ENCODE measurements around the gene PRKAG3. TPM values are rescaled to one million over a fixed set of nuclear protein-coding genes. Genes with fewer than 3 reads are reported as not detected.

PRKAG3 gene
- total RNA-seq, 2 experiments from 2014 or later, result not detected

DNA sequence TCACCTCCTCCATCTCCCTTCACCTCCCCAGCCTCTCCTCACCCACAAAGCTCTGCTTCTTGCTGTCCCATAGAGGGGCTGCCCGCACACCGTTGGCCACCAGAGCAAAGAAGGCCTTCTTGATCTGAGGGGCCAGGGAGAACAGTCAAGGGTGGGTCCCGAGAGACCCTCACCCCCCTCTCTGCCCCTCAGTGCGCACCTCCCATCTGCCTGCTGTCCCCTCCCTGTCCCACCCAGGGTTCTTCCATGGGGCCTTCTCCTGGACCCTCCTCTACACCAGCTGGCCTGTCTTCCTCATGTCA, 3.2 kb downstream of the PRKAG3 start:
- Mint-ChIP-seq H3K36me3 (ENCODE audit: low read depth) (no peaks in the 10 kb centered on the region), H3K27me3 (peaks cover 11% of the 10 kb centered on the region), H3K27ac (no peak overlapping the region), H3K4me3 (no peak overlapping the region), H3K9me3 (no peaks in the 10 kb centered on the region), H3K4me1 (no peaks in the 10 kb centered on the region)
- no peak for DNase-seq
- CTCF ChIA-PET, result interaction anchor here (1.3 kb wide), 1 partner anchor 19 kb away, joined by 5 read pairs; no protein-coding TSS in a partner anchor
- POLR2A ChIA-PET, result no interaction called here

DNA sequence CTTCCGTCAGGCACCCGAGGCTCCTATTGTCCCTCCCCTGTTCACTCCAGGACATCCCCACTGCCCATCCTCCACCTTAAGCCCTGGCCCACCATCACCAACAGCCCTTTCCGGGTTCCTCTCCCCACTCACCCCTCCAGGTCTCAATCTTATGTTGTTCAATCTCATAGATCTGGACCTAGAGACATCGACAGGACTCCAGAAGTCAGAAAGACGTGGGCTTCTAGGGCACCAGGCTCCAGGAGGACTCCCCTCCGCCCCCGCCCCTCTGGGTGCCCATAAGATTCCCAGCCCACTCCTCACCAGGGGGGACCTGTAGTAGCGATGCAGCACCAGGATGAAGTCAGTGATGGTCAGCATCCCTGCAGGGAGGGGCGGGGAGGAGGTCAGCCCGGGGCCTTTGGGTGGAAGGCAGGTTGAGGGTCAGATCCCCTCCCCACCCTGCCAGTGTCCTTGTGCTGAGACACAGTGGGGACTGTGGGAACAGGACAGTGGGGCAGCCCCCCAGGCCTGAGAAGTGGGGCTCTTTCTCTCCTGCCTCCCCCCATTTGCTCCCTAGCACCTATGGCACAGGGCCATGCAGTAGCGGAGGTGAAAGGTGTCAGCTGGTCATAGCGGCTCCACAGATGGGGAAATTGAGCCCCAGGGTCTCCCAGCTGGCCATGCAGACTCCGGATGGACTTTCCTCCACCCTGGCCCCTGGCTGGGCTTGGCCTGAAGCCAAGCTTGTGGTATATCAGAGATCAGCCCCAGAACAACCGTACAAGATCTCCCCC, 3.7 kb downstream of the PRKAG3 start:
- ChIA-PET CTCF (no interaction called here), POLR2A (no interaction called here)
- Mint-ChIP-seq H3K4me3 (no peak overlapping the region), H3K27me3 (peaks cover 11% of the 10 kb centered on the region), H3K4me1 (no peaks in the 10 kb centered on the region), H3K9me3 (no peaks in the 10 kb centered on the region), H3K36me3 (ENCODE audit: low read depth) (no peaks in the 10 kb centered on the region), H3K27ac (no peak overlapping the region)
- no peak for DNase-seq

DNA sequence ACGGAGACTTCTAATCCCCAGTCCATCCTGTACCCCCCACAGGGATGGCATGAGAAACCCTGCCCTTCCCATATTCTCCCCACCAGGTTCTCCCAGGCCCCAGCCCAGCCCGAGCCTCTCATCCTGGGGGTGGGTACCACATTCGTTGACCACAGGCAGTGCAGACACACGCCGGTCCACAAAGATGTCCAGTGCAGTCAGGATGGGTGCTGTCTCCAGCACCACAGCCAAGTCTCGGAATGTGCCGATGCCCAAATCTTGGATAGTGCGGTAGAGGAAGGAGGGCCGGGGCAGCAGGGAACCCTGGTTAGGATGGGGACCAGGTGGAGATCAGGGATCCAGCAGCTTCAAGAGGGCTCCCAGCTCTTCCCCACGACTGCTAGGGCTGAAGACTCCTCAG, 4.8 kb downstream of the PRKAG3 start:
- H3K27me3 Mint-ChIP-seq, result peaks cover 4% of the 10 kb centered on the region
- no peaks in the 10 kb centered on the region for H3K36me3 Mint-ChIP-seq (ENCODE audit: low read depth)
- no peak overlapping the region for H3K4me3 Mint-ChIP-seq
- ChIA-PET POLR2A (no interaction called here), CTCF (no interaction called here)
- no peaks in the 10 kb centered on the region for H3K4me1 Mint-ChIP-seq
- DNase-seq, result no peak
- no peaks in the 10 kb centered on the region for H3K9me3 Mint-ChIP-seq
- no peak overlapping the region for H3K27ac Mint-ChIP-seq

DNA sequence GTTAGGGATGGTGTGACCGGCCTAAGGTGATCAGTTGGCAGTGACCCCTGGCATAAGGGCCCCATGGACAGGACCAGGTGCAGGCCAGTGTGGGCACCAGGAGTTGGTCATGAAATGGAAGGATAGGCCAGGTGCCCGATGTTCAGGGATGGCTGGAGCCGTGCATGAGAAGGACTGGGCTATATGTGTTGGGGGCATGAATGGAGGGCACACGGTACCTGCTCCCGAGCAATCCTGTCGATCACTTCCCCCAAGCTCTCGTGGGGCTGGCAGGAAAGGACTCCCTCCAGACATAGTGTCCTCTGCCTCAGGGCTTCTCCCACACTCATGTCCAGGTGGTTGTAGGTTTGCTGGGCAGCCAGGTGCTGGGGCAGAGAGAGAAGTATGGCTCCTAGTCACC, 7.6 kb downstream of the PRKAG3 start:
- Mint-ChIP-seq H3K4me1 (no peaks in the 10 kb centered on the region), H3K27ac (no peak overlapping the region), H3K27me3 (peaks cover 2% of the 10 kb centered on the region), H3K36me3 (ENCODE audit: low read depth) (no peaks in the 10 kb centered on the region), H3K4me3 (no peak overlapping the region), H3K9me3 (no peaks in the 10 kb centered on the region)
- ChIA-PET POLR2A (no interaction called here), CTCF (interaction anchor here (1.1 kb wide), 1 partner anchor 21 kb away, joined by 7 read pairs; no protein-coding TSS in a partner anchor)
- DNase-seq, result no peak

DNA sequence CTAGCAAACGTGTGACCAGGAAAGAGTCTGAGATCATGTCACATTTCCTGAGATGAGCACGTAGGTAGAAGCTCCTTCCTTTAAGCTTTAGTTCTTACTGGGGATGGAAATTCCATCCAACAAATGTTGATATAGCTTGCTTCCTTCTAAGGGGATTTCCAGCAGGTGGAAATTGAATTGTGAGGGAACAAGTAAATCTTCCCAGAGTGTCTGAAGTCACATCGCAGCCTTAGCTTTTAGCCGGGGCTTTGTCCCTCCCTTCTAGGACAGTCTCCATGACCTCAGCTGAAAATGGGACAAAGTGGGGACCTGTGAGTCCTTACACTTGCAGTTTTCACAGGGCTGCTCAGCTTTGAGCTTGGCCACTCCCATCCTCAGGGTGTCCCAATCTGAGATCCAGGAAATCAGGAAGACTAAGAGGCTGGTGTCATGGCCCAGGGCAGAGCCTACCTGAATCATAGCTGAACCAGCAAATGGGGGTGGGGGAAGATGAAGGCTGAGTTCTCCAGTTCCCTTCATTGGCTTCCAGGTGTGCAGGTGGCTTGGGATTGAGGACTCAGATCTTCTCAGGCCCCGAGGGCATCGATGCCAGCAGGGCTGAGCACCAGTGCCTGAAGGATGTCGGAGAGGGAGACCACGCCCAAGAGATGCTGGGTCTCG, 8.3 kb downstream of the PRKAG3 start:
- no peak overlapping the region for H3K27ac Mint-ChIP-seq

DNA sequence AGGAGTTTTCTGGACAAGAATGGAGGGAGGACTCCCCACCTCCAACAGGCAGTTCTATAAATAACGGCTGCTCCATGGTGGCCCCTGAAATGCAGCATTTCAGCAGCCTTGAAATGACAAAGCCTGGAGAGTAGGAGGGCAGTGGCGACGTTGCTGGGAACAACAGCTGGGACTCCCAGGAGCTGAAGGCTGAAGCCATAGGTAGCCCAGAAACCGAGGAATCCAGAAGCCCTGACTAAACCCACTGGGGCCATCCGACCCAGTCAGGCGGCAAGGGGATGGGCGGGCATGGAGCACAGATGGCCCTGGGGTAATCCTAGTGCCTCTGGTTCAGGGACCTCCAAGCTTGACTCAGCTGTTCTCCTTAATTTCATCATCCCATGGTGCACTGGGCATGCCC, 9.0 kb downstream of the PRKAG3 start:
- Mint-ChIP-seq H3K27ac (no peak overlapping the region), H3K4me1 (no peaks in the 10 kb centered on the region), H3K36me3 (ENCODE audit: low read depth) (no peaks in the 10 kb centered on the region), H3K4me3 (no peak overlapping the region), H3K9me3 (no peaks in the 10 kb centered on the region), H3K27me3 (peaks cover 2% of the 10 kb centered on the region)
- DNase-seq, result no peak
- ChIA-PET CTCF (interaction anchor here (0.9 to 1.9 kb wide), 4 partner anchors 9 to 25 kb away, joined by 3 to 7 read pairs (median 4); no protein-coding TSS in a partner anchor), POLR2A (no interaction called here)

More for the DNA sequence above, 8.3 kb downstream of the PRKAG3 start:
- DNase-seq, result no peak
- Mint-ChIP-seq H3K4me3 (no peak overlapping the region), H3K27me3 (peaks cover 2% of the 10 kb centered on the region), H3K4me1 (no peaks in the 10 kb centered on the region), H3K36me3 (ENCODE audit: low read depth) (no peaks in the 10 kb centered on the region), H3K9me3 (no peaks in the 10 kb centered on the region)
- ChIA-PET CTCF (interaction anchor here (0.9 to 1.3 kb wide), 3 partner anchors 9 to 22 kb away, joined by 3 to 7 read pairs (median 3); no protein-coding TSS in a partner anchor), POLR2A (no interaction called here)

DNA sequence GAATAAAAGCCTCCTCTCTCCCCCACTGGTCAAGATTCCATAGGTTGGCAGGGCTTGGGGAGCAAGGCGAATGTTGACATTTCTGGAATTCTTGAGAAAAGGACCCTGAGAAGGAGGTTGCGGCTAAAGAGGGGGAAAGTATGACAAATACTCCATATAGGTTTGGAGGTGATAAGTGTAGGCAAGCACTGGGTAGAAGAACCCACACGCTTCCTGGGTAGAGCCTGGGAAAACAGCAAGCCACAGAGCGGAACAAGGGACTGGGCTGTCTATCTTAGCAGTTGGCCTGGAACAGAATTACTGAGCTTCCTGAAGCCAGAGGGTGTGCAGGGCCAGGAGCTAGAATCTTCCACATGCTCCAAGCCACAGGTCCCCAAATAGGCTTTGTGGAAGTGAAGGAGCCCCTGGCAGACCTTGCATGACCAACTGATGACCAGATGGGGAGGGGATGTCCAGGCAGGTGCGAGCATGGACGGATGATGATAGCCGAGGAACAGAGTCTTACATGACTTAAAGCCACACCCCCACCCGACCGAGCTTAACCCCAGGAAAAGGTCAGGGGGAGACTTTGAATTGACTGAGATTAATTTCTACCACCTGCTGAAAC, 9.9 kb downstream of the PRKAG3 start:
- CTCF ChIA-PET, result interaction anchor here (1.3 to 1.9 kb wide), 2 partner anchors 9 to 26 kb away, joined by 3 to 5 read pairs; no protein-coding TSS in a partner anchor
- Mint-ChIP-seq H3K9me3 (no peaks in the 10 kb centered on the region), H3K27me3 (no peaks in the 10 kb centered on the region), H3K27ac (no peak overlapping the region), H3K4me1 (no peaks in the 10 kb centered on the region), H3K4me3 (no peak overlapping the region), H3K36me3 (ENCODE audit: low read depth) (no peaks in the 10 kb centered on the region)
- DNase-seq, result no peak
- POLR2A ChIA-PET, result no interaction called here

DNA sequence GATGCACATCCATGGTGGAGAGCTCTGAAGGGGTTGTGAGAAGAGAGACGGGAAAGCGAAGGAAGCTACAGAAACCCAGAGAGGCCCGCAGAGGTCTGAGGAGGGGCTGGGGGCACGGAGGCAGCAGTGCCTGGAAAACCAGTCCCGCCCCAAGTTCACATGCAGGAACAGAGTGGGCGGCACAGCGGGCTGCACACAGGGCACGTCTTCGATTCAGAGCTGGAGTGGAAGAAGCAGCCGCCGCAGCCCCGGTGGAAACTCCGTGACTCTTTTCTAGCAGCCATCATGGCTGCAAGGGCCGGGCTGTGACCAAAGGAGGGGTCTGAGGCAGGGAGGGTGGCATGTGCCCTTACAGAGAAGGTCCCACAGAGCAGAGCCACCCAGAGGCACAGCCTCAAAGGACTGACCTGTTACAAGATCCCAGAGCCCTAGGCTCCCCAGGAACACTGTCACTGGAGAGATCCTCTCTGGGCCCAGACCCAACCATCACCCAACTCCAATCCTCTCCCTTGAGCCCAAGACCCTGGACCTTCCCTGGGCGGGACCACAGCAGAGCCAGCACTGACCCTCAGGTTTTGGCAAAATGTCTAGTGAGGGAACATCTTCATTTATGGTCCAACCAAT, 10.7 kb downstream of the PRKAG3 start:
- no peaks in the 10 kb centered on the region for H3K9me3 Mint-ChIP-seq
- DNase-seq, result no peak
- CTCF ChIA-PET, result interaction anchor here (1.9 kb wide), 1 partner anchor 27 kb away, joined by 5 read pairs; no protein-coding TSS in a partner anchor
- no peaks in the 10 kb centered on the region for H3K27me3 Mint-ChIP-seq
- H3K4me3 Mint-ChIP-seq, result no peak overlapping the region
- no peaks in the 10 kb centered on the region for H3K36me3 Mint-ChIP-seq (ENCODE audit: low read depth)
- H3K4me1 Mint-ChIP-seq, result no peaks in the 10 kb centered on the region
- no peak overlapping the region for H3K27ac Mint-ChIP-seq
- POLR2A ChIA-PET, result no interaction called here

DNA sequence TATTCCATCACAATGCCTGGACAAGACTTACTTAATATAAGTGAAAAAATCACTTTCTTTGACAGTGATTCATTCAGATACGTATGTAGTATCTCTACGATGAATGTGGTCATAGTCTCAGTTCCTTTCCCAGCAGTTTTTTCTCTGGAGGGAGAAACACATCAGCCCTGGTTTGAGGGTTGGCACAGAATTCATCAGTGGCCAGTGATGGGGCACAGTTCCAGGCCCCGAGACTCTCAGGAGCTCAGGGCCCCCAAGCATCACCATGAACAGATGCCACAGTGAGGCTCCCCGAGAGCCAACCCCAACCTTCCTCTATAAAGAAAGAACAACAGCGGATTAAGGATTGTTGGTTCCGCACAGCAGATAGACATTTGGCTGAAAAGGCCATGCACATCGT, 12.5 kb downstream of the PRKAG3 start:
- no peak overlapping the region for H3K27ac Mint-ChIP-seq
- ChIA-PET CTCF (interaction anchor here (0.6 to 1.4 kb wide), 4 partner anchors 9 to 256 kb away, joined by 3 to 6 read pairs (median 4); no protein-coding TSS in a partner anchor), POLR2A (no interaction called here)
- H3K9me3 Mint-ChIP-seq, result no peaks in the 10 kb centered on the region
- DNase-seq, result no peak
- H3K4me1 Mint-ChIP-seq, result no peaks in the 10 kb centered on the region
- no peaks in the 10 kb centered on the region for H3K27me3 Mint-ChIP-seq
- no peaks in the 10 kb centered on the region for H3K36me3 Mint-ChIP-seq (ENCODE audit: low read depth)
- H3K4me3 Mint-ChIP-seq, result no peak overlapping the region

DNA sequence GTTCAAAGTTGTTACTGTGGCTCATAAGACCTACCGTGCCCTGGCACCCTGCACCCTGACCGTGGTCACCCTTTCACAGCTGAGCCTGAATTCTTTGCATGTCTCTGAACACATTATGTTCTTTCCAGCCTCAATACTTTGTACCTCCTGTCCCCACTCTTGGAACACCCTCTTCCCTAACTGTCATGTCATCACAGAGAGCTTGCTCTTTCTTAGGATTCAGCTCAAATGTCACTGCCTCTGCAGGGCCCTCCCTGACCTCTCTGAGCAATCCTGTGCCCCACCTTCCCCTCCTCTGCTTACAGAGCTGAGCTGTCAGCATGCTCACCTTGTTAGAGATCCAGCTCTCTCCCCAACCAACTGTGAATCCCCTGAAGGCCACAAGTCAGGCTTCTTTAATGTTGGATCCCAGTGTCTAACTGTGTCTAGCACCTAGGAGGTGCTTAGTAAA, 15.0 kb downstream of the PRKAG3 start:
- no peak for DNase-seq
- Mint-ChIP-seq H3K4me3 (no peak overlapping the region), H3K36me3 (ENCODE audit: low read depth) (no peaks in the 10 kb centered on the region), H3K27ac (no peak overlapping the region), H3K4me1 (no peaks in the 10 kb centered on the region), H3K27me3 (no peaks in the 10 kb centered on the region), H3K9me3 (no peaks in the 10 kb centered on the region)
- CTCF ChIA-PET, result interaction anchor here (1.5 kb wide), 1 partner anchor 41 kb away, joined by 4 read pairs; no protein-coding TSS in a partner anchor
- POLR2A ChIA-PET, result no interaction called here

DNA sequence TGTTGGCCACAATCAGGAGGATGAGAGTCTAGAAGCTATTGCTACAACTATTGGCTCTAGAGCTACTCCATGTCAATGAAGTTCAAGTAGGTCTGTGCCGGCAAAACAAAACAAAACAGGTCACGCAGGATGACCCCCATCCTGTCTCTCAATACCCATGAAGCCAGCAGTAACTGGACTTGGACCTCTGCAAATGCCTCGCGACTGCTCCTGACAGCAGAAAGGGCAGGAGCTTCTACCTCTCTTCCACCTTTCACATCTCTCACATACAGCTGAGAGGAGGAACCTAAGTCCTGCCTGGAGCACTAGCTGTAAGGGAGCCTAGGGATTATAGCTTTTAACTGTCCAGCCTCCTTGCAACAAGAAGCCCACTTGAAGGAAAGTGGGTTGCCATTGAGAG, 16.0 kb downstream of the PRKAG3 start:
- DNase-seq, result no peak
- Mint-ChIP-seq H3K9me3 (no peaks in the 10 kb centered on the region), H3K36me3 (ENCODE audit: low read depth) (no peaks in the 10 kb centered on the region), H3K4me1 (no peaks in the 10 kb centered on the region), H3K4me3 (no peak overlapping the region), H3K27ac (no peak overlapping the region), H3K27me3 (peaks cover 2% of the 10 kb centered on the region)
- ChIA-PET POLR2A (no interaction called here), CTCF (no interaction called here)

DNA sequence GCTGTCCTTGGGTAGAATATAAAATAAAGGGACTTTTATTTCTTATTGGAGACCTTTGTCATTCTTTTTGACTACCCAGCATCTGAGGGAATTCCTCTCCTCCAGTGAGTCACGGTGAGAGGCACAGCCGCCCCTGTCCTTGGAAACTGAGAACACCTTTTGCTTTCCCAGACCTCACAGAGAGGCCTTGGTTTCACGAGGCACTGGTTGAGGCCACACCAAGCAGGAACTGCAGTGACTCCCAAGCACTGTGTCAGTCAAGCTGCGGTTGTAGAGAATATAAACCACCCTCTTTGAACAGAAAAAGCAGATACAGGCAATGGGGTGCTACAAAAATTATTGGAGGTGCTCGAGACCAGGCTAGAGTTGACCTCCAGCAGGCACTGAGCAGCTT, 16.4 kb downstream of the PRKAG3 start:
- H3K27ac Mint-ChIP-seq, result no peak overlapping the region
- no peaks in the 10 kb centered on the region for H3K4me1 Mint-ChIP-seq
- no peaks in the 10 kb centered on the region for H3K36me3 Mint-ChIP-seq (ENCODE audit: low read depth)
- no peak for DNase-seq
- ChIA-PET CTCF (no interaction called here), POLR2A (no interaction called here)
- peaks cover 2% of the 10 kb centered on the region for H3K27me3 Mint-ChIP-seq
- H3K9me3 Mint-ChIP-seq, result no peaks in the 10 kb centered on the region
- H3K4me3 Mint-ChIP-seq, result no peak overlapping the region
